Stimulated activated CD4-positive, alpha-beta T cell treated with anti-CD3 and anti-CD28 coated beads, Interleukin-2, amount 100 ng/mL, for 24 hours (primary cell): ENCODE results near the gene SORT1.
A peak's percentile ranks its signal among the peaks of the same experiment; 100 is the strongest.
"Not testable (repeated sequence)": the region's sequence is repeated elsewhere in the genome, so short reads cannot be mapped to it uniquely, and the experiment has no call there.

Experiments used
- DNase-seq, 2 donors: peaks; one replicate each; pipeline ENCODE4 v3.0.0-alpha.2; 2020

SORT1 gene

DNA sequence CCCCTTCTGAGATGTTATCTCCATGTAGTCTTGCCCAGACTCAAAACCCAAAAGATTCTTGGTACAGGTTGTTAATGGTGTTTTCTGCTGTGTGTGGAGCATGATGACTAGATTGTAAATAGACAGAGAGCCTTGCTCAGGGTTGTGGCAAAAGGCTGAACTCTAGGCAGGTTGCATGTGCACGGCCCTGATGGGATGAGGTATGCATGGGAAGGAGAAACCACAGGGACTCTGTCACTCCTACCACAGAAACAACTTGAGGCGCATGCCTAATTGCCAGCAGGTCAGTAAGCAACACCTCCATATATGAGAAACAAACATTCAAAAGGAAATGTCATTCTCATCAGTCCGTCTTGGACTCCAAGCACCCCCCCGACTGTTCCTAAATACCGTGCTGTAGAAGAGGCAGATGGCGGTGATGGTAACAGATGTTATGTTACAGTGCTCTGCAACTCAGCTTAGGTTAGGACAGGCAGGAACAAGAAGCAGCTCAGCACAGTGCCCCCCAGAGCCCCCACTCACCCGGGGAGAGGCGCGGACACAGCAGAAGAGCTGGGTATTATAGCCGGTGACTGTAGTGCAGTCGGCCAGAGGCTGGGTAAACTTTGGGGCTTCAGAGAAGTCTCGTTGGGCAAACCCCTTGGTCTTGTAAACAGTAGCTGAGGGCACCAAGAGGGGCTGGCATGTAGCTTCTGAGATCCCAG is 101.9 kb downstream of the SORT1 start:
- no peak for DNase-seq

GRCh38 chr1:109294481-109294880 is 103.2 kb downstream of the SORT1 start:
- no peak for DNase-seq

DNA sequence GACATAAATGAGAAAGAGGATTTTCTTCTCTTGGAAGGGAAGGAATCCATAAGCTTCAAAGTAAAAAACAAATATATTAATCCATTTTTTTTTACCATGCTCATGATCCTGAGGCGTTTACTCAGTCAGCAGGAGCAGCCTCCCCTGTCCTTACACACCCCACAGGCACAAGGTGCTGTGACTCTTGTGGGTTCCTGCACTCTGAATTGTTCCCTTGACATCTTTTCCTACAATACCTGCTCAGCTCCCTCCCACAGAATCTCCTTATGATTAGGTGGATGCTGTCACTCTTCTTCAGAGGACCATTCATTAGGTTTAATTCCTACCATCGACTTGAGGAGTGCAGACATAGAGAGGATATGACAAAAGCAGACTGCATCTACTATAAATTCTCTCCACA is 104.7 kb downstream of the SORT1 start:
- DNase-seq = no peak

- no peak for DNase-seq
These were observed 105.4 kb downstream of the SORT1 start for GRCh38 chr1:109292364-109292763.

DNA sequence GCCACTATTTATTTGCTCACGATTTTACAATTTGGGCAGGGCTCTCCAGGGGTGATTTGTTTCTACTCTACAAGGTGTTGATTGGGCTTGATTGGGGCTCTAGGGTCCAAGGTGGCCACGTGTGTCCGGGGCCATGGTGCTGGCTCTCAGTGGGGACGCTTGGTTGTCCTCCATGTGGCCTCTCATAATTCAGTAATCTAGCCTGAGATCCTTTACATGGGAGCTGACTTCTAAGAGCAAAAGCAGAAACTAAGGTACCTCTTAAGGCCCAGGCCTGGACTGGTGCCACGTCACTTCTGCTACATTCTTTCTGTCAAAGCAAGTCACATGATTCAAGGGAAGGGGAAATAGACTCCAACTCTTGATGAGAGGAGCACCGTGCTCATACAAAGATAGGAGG is 106.7 kb downstream of the SORT1 start:
- no peak for DNase-seq

DNA sequence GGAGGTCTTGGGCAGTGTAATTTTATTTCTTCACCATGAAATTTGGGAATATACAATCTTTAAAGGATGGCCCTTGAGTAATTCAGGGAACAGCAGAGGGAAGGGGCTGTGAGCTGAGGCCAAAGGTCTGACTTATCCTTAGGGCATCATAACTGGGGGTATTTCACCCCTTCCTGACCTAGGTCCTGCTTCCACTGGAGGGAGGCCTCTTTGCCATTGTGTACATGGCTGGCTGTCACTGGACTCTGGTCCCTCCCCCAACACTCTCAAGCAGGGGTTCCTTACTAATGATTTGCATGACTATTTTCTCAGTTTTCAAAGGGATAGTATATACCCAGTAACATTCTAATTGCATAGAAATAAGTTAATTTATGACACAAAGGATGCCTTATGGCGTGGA is 107.6 kb downstream of the SORT1 start:
- DNase-seq = no peak

GRCh38 chr1:109286762-109287161 is 111.0 kb downstream of the SORT1 start:
- DNase-seq = not testable (repeated sequence)

DNA sequence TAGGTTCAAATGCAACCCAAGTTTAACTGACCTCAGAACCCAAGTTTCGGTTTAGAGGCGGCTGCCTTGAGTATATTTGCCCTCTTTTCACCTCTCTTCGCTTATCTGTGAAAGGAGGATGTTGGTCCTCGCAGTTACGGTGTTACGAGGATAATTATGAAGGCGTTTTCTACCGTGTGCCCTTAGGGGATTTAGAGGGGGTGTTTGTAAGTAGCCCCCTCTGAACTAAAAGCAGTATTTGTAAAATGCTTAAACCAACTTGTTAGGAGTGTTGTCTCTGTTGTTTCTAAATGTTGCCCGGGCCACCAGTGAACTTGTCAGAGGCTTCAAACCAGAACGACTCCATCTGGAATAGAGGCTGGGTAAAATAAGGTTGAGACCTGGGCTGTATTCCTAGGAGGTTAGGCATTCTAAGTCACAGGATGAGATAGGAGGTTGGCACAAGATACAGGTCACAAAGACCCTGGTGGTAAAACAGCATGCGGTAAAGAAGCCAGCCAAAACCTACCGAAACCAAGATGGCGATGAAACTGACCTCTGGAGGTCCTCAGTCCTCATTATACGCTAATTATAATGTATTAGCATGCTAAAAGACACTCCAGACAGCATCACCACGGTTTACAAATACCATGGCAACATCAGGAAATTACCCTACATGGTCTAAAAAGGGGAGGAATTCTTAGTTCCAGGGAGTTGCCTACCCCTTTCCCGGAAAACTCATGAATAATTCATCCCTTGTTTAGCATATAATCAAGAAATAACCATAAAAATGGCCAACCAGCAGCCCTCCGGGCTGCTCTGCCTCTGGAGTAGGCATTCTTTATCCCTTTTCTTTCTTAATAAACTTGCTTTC is 113.7 kb downstream of the SORT1 start:
- no peak for DNase-seq

DNA sequence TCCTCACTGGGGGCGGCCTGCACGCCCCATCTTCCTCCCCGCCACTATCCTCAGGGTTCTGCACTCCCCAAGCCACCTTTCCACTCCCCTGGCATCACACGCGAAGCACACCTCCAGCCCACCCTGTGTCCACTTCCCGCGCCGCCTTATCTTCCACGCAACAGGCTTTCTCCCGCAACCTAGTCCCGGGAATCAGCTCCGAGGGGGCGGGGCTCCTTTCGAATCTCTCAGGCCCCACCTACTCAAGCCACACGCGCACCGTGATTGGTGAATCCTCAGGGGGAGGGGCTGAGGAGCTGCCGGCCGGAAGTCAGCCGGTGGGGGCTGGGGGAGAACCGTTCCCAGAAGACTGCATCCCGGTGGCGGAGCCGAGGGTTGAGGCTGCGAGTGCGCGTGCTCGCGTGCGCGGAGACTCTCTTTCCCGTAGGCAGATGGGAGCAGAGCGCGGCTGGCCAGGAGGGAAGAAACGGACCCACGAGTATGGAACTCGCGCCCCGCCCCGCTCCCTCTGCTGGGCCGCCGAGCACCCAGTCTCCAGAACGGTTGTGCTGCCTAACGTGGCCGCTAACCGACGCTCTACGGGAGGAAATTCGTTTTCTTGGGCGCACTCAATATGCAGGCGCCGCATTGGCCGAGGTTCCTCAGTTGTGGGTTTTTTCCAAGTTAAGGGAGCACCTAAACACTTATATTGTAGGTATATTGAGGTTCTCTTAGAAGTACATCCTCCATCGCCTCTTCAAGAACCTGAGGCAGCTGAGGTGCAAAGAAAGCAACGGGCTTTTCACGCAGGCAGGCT is 114.6 kb downstream of the SORT1 start, which contains the start of gene PSRC1:
PSRC1 (minus strand) TSS at position 194 of the 796 bp plus-strand sequence.
- peak; percentile 91 to 92 for DNase-seq

DNA sequence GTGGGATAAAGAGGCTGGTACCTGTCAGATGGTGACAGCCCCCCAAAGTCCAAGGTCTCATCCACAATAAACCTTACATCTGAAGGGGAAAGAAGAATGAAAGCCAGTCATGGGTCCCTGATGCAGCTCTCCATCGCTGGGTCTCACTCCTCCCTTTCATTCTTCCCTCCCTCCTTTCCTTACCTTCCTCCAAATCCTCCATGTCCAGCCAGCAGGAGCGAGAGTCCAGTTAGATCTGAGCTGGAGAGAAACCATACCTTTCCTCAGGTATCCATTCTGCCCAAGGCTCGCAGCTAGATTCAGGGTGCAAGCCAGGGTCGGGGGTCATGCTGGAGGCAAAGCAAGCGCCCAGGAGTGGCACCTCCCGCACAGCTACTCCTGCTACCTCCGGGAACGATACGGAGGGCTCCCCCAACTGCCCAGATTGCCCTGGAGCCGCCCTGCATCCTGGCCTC is 115.2 kb downstream of the SORT1 start:
- DNase-seq = no peak

- DNase-seq = no peak
These were observed 115.8 kb downstream of the SORT1 start for GRCh38 chr1:109281680-109282496.

- no peak for DNase-seq
These were observed 116.9 kb downstream of the SORT1 start for GRCh38 chr1:109280862-109281261.

DNA sequence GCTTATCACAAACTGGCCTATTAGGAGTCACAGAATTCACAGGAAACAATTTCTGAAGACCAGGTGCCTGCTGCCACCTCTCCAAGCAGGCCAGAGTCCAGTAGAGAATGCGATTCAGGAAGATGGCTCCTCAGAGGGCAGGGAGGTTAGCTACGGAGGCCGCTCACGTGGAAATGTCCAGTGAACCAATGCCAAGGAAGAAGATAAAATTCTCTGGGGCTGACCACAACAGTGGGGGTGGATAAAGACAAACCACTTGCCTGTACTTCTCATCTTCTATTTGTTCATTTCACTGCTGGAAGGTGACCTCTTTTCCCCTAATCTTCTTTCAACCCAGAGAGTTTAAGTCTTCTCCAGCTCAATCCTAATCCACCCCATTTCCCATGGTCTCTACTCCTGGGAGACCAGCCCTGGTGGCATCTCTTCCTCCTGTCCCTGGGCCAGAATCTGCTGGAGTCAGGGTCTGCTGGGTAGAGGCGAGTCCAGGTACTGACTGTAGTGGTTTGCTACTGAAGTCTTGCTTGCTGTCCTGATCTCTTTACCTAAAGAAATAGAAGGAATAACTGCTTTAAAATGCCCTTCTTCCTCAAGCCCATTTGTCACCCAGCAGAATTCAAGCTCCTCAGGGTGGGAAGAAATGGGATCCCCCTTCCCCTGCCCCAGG is 118.0 kb downstream of the SORT1 start:
- no peak for DNase-seq

GRCh38 chr1:109277434-109278204 is 120.1 kb downstream of the SORT1 start:
- DNase-seq = peak; percentile 73 to 78

GRCh38 chr1:109275706-109276345 is 121.9 kb downstream of the SORT1 start:
- no peak for DNase-seq

DNA sequence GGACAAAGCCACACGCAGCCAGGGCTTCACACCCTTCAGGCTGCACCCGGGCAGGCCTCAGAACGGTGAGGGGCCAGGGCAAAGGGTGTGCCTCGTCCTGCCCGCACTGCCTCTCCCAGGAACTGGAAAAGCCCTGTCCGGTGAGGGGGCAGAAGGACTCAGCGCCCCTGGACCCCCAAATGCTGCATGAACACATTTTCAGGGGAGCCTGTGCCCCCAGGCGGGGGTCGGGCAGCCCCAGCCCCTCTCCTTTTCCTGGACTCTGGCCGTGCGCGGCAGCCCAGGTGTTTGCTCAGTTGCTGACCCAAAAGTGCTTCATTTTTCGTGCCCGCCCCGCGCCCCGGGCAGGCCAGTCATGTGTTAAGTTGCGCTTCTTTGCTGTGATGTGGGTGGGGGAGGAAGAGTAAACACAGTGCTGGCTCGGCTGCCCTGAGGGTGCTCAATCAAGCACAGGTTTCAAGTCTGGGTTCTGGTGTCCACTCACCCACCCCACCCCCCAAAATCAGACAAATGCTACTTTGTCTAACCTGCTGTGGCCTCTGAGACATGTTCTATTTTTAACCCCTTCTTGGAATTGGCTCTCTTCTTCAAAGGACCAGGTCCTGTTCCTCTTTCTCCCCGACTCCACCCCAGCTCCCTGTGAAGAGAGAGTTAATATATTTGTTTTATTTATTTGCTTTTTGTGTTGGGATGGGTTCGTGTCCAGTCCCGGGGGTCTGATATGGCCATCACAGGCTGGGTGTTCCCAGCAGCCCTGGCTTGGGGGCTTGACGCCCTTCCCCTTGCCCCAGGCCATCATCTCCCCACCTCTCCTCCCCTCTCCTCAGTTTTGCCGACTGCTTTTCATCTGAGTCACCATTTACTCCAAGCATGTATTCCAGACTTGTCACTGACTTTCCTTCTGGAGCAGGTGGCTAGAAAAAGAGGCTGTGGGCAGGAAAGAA is 122.9 kb downstream of the SORT1 start:
- no peak for DNase-seq

DNA sequence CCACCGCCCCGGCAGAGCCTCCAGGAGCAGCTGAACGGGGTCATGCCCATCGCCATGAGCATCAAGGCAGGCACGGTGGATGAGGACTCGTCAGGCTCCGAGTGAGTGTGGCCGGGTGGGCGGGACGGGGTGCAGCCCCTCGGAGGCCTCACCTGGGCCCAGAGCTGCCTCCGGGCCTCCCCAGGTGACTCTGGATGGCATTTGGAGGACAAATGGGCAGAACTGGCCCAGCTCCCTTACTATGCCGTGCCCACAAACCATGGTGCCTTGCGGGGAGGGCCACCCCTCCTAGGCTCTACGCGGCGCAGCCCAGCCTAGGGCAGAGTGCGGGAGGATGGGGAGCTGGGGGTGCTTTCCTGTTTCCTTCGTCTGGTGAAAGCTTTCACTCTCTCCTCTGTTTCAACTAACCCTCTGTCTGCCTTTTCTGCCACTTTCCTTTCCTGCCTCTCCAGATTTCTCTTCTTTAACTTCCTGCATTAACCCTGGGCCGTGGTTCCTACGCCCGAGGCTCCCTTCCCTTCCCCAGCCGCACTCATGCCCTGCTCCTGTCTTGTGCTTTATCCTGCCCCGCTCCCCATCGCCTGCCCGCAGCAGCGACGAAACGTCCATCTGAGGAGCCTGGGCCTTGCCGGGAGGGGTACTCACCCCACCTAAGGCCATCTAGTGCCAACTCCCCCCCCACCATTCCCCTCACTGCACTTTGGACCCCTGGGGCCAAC is 124.0 kb downstream of the SORT1 start:
- no peak for DNase-seq

GRCh38 chr1:109272831-109273547 is 124.7 kb downstream of the SORT1 start:
- DNase-seq = no peak
